Liver (tissue), 9 donors: ENCODE data around the gene TJP1. TPM values are rescaled to one million over a fixed set of nuclear protein-coding genes. Genes with fewer than 3 reads are reported as not detected.
A peak's percentile ranks its signal among the peaks of the same experiment; 100 is the strongest.

ENCODE experiments used
- DNase-seq: peaks from one replicate; pipeline ENCODE4 v3.0.0-alpha.2; 2017; ENCODE audit warnings: low spot score
- H3K27ac ChIP-seq, 2 donors: one replicate each; pipeline ENCODE4 v1.7.0; 2013; ENCODE audit warnings: inconsistent platforms in 2 of 2, low read length in 2 of 2, control low read depth in 1 of 2, low read depth in 1 of 2, mild to moderate bottlenecking in 1 of 2
- H3K27me3 ChIP-seq, 4 donors: one replicate each; pipeline versions ENCODE4 v1.6.1 to v1.7.0; 2013; ENCODE audit warnings: low read length in 3 of 4, inconsistent platforms in 1 of 4, mild to moderate bottlenecking in 1 of 4, moderate library complexity in 1 of 4; ENCODE audit not compliant: control insufficient read depth in 4 of 4, insufficient read depth in 4 of 4
- H3K36me3 ChIP-seq, 4 donors: one replicate each; pipeline versions ENCODE4 v1.6.1 to v1.7.0; 2013; ENCODE audit warnings: low read length in 3 of 4, mild to moderate bottlenecking in 3 of 4, low read depth in 1 of 4, moderate library complexity in 1 of 4; ENCODE audit not compliant: control insufficient read depth in 4 of 4, insufficient read depth in 3 of 4
- H3K4me1 ChIP-seq, 4 donors: one replicate each; pipeline versions ENCODE4 v1.6.1 to v1.7.0; 2013; ENCODE audit warnings: low read length in 3 of 4, mild to moderate bottlenecking in 3 of 4, moderate library complexity in 1 of 4; ENCODE audit not compliant: control insufficient read depth in 4 of 4, insufficient read depth in 4 of 4
- H3K4me3 ChIP-seq, 3 donors: one replicate each; pipeline versions ENCODE4 v1.6.1 to v1.7.0; 2013; ENCODE audit warnings: low read length in 3 of 3, control low read depth in 1 of 3, low read depth in 1 of 3, mild to moderate bottlenecking in 1 of 3
- H3K9ac ChIP-seq, 2 donors: one replicate each; pipeline ENCODE4 v1.7.0; 2013; ENCODE audit warnings: low read length in 2 of 2, mild to moderate bottlenecking in 2 of 2, moderate library complexity in 2 of 2, control low read depth in 1 of 2, low read depth in 1 of 2
- H3K9me3 ChIP-seq, 4 donors: one replicate each; pipeline versions ENCODE4 v1.6.1 to v1.7.0; 2013; ENCODE audit warnings: low read length in 3 of 4; ENCODE audit not compliant: control insufficient read depth in 4 of 4
- EGR1 ChIP-seq, 2 donors: IDR thresholded peaks; 2 replicates each; pipeline ENCODE4 v1.6.1; 2016 to 2018; ENCODE audit warnings: antibody characterized with exemption in 2 of 2, low read depth in 2 of 2
- FOXA1 ChIP-seq: IDR thresholded peaks from 2 replicates; pipeline ENCODE4 v1.6.1; 2016; ENCODE audit warnings: antibody characterized with exemption
- FOXA2 ChIP-seq: IDR thresholded peaks from 2 replicates; pipeline ENCODE4 v1.6.1; 2016; ENCODE audit warnings: antibody characterized with exemption
- GABPA ChIP-seq, 2 donors: IDR thresholded peaks in 1 of 2; conservative IDR thresholded peaks in 1 of 2; 2 replicates each; pipeline ENCODE4 v1.6.1; 2016; ENCODE audit warnings: antibody characterized with exemption in 2 of 2, mild to moderate bottlenecking in 1 of 2, moderate library complexity in 1 of 2
- HNF4A ChIP-seq, 2 donors: conservative IDR thresholded peaks; 2 replicates each; pipeline ENCODE4 v1.6.1; 2016; ENCODE audit warnings: antibody characterized with exemption in 2 of 2, mild to moderate bottlenecking in 2 of 2
- HNF4G ChIP-seq: IDR thresholded peaks from 2 replicates; pipeline ENCODE4 v1.6.1; 2016; ENCODE audit warnings: antibody characterized with exemption
- JUND ChIP-seq, 2 donors: IDR thresholded peaks; 2 replicates each; pipeline ENCODE4 v1.6.1; 2016; ENCODE audit warnings: antibody characterized with exemption in 2 of 2
- MAX ChIP-seq: IDR thresholded peaks from 2 replicates; pipeline ENCODE4 v1.6.1; 2016; ENCODE audit warnings: antibody characterized with exemption
- NR2F2 ChIP-seq: IDR thresholded peaks from 2 replicates; pipeline ENCODE4 v1.6.1; 2016; ENCODE audit warnings: antibody characterized with exemption
- RAD21 ChIP-seq, 2 donors: IDR thresholded peaks; 2 replicates each; pipeline ENCODE4 v1.6.1; 2016; ENCODE audit warnings: antibody characterized with exemption in 2 of 2, mild to moderate bottlenecking in 2 of 2
- REST ChIP-seq: IDR thresholded peaks from 2 replicates; pipeline ENCODE4 v1.6.1; 2016; ENCODE audit warnings: antibody characterized with exemption, mild to moderate bottlenecking
- RXRA ChIP-seq, 2 donors: IDR thresholded peaks; 2 replicates each; pipeline ENCODE4 v1.6.1; 2017 to 2018; ENCODE audit warnings: antibody characterized with exemption in 2 of 2, mild to moderate bottlenecking in 1 of 2
- SP1 ChIP-seq: IDR thresholded peaks from 2 replicates; pipeline ENCODE4 v1.6.1; 2018; ENCODE audit warnings: antibody characterized with exemption, mild to moderate bottlenecking
- TAF1 ChIP-seq: conservative IDR thresholded peaks from 2 replicates; pipeline ENCODE4 v1.6.1; 2016; ENCODE audit warnings: antibody characterized with exemption, mild to moderate bottlenecking
- YY1 ChIP-seq: IDR thresholded peaks from 2 replicates; pipeline ENCODE4 v1.6.1; 2016; ENCODE audit warnings: antibody characterized with exemption, mild to moderate bottlenecking
- ZBTB33 ChIP-seq: IDR thresholded peaks from 2 replicates; pipeline ENCODE4 v1.6.1; 2016; ENCODE audit warnings: antibody characterized with exemption
- WGBS: extraction: QIAGEN DNeasy Blood & Tissue Kit; methylation state at CpG from one replicate; pipeline ENCODE4 v1.1.7; 2013; 5-methylcytosine and 5-hydroxymethylcytosine counted together
- polyA plus RNA-seq, 2 donors: library from polyadenylated mRNA; stranded (reverse) in 1 of 2; unstranded in 1 of 2; fragments of 200-250 nt in 1 of 2; fragments of >200 nt in 1 of 2; fragmentation: Nextera tagmentation in 1 of 2; extraction: Ambion mirVana in 1 of 2; gene quantifications; one replicate each; pipeline versions ENCODE4 v1.2.1 to v1.2.3, GENCODE V29; 2013 to 2015
- total RNA-seq, 2 donors: library from RNA; depleted of rRNA; stranded (reverse); fragments of >200 nt; gene quantifications; one replicate each; pipeline ENCODE4 v1.2.3, GENCODE V29; 2014
- TF ChIP-seq, protein P1 (sequence below): IDR thresholded peaks from 2 replicates; pipeline ENCODE4 v1.6.1; 2016; ENCODE audit warnings: antibody characterized with exemption
- TF ChIP-seq, protein P2 (sequence below): fragments of 150-350 bp; IDR thresholded peaks from 2 replicates; pipeline ENCODE4 v1.5.1; 2017; ENCODE audit warnings: improper control_type of control experiment, low read depth, low read length; ENCODE audit not compliant: missing input control
- donor health status: healthy.
- donor health status: healthy.
- donor health status: healthy.
- donor health status: healthy.
- donor health status: healthy.

Gene TJP1
- total and polyA plus RNA-seq, 4 donors = 12.6 to 40.4 (median 16.9) TPM

- WGBS = 53% methylated on average over 4 of the region's 4 CpGs
- H3K9ac ChIP-seq = peak overlapping the region; percentile 46 to 83
- no peaks in the 10 kb centered on the region for H3K9me3 ChIP-seq
- H3K4me1 ChIP-seq = peaks cover 6 to 33% (median 25%) of the 10 kb centered on the region in 4 donors
- peak overlapping the region in 1 of 2 donors; percentile 97 for H3K27ac ChIP-seq
- no peak for TF ChIP-seq MAX
- TF ChIP-seq NR2F2 = no peak
- TF ChIP-seq SP1 = no peak
- TF ChIP-seq, protein P1, sequence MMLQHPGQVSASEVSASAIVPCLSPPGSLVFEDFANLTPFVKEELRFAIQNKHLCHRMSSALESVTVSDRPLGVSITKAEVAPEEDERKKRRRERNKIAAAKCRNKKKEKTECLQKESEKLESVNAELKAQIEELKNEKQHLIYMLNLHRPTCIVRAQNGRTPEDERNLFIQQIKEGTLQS = no peak
- no peak for TF ChIP-seq RXRA (IDR thresholded peaks at IDR 0.05)
- no peak for TF ChIP-seq ZBTB33
- no peak for TF ChIP-seq TAF1
- TF ChIP-seq, protein P2, sequence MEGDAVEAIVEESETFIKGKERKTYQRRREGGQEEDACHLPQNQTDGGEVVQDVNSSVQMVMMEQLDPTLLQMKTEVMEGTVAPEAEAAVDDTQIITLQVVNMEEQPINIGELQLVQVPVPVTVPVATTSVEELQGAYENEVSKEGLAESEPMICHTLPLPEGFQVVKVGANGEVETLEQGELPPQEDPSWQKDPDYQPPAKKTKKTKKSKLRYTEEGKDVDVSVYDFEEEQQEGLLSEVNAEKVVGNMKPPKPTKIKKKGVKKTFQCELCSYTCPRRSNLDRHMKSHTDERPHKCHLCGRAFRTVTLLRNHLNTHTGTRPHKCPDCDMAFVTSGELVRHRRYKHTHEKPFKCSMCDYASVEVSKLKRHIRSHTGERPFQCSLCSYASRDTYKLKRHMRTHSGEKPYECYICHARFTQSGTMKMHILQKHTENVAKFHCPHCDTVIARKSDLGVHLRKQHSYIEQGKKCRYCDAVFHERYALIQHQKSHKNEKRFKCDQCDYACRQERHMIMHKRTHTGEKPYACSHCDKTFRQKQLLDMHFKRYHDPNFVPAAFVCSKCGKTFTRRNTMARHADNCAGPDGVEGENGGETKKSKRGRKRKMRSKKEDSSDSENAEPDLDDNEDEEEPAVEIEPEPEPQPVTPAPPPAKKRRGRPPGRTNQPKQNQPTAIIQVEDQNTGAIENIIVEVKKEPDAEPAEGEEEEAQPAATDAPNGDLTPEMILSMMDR = no peak
- no peak for TF ChIP-seq REST
- TF ChIP-seq YY1 = no peak
- no peak for TF ChIP-seq RAD21 (IDR thresholded peaks at IDR 0.05)
- no peak for TF ChIP-seq HNF4A (conservative IDR thresholded peaks at IDR 0.05)
- TF ChIP-seq EGR1 (IDR thresholded peaks at IDR 0.05; ENCODE audit: low read depth in 2 of 2) = no peak
- TF ChIP-seq JUND (IDR thresholded peaks at IDR 0.05) = no peak
- no peak for TF ChIP-seq FOXA2
- TF ChIP-seq GABPA (IDR thresholded peaks at IDR 0.05 in 1 of 2, conservative IDR thresholded peaks at IDR 0.05 in 1 of 2) = no peak
- H3K4me3 ChIP-seq = peak overlapping the region in 2 of 3 donors; percentile 35 to 99
- DNase-seq = no peak
- H3K27me3 ChIP-seq = no peaks in the 10 kb centered on the region
- no peaks in the 10 kb centered on the region for H3K36me3 ChIP-seq
Observed at GRCh38 chr15:29819979-29820378, 2.3 kb downstream of the TJP1 start.

DNA sequence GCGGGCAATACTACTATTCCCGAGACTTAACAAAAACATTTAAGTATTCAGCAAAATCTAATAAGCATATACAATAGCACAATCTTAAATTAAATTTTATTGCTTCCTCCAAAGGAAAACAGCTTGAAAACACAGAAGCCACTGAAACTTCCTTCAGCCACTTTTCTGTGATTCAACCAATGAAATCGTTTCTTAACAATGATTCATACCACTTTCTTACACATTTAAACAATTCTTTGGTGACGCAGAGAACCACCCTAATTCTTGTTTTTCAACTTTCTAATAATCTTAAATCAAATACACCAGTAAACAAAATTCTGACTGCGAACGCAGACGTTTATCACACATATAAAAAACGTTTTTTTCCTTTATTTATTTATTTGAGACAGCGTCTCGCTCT is 4.1 kb downstream of the TJP1 start:
- no peak for DNase-seq
- Histone ChIP-seq H3K4me3 (no peak overlapping the region), H3K9me3 (no peaks in the 10 kb centered on the region)
- no peak for TF ChIP-seq NR2F2
- TF ChIP-seq TAF1 = no peak
- TF ChIP-seq REST = no peak
- TF ChIP-seq JUND (IDR thresholded peaks at IDR 0.05) = no peak
- no peak for TF ChIP-seq RXRA (IDR thresholded peaks at IDR 0.05)
- no peak for TF ChIP-seq SP1
- no peak for TF ChIP-seq HNF4G
- no peak for TF ChIP-seq YY1
- TF ChIP-seq, protein P2 = no peak
- no peak for TF ChIP-seq EGR1 (IDR thresholded peaks at IDR 0.05; ENCODE audit: low read depth in 2 of 2)
- TF ChIP-seq MAX = no peak
- TF ChIP-seq GABPA (IDR thresholded peaks at IDR 0.05 in 1 of 2, conservative IDR thresholded peaks at IDR 0.05 in 1 of 2) = no peak
- TF ChIP-seq FOXA1 = no peak

More for the DNA sequence above, 4.1 kb downstream of the TJP1 start:
- Histone ChIP-seq H3K27me3 (no peaks in the 10 kb centered on the region), H3K9ac (no peak overlapping the region), H3K4me1 (peaks cover 3 to 46% (median 32%) of the 10 kb centered on the region in 4 donors), H3K36me3 (no peaks in the 10 kb centered on the region), H3K27ac (no peak overlapping the region)
- WGBS = 88% methylated on average over 10 of the region's 10 CpGs
